GM10248 (cell line): ENCODE results near the gene RERE.

Experiments used
- CTCF ChIA-PET: fragments of 300-600 bp; sonication (Branson Sonifier 250); formaldehyde crosslinking; extraction: SDS; loops from one replicate; lab custom pipeline; 2021; ENCODE audit warnings: antibody characterized with exemption; lab: Yijun Ruan, JAX
- POLR2A ChIA-PET: fragments of 350-650 bp; sonication (Branson Sonifier 250); formaldehyde crosslinking; extraction: SDS; loops from one replicate; lab custom pipeline; 2020; ENCODE audit warnings: antibody characterized with exemption; lab: Yijun Ruan, JAX
- DNase-seq: peaks from one replicate; pipeline ENCODE4 v3.0.0; 2012; ENCODE audit errors: extremely low spot score
- TF ChIP-seq, protein P1 (sequence below): IDR thresholded peaks from 2 replicates; pipeline ENCODE4 v1.5.1; 2012; ENCODE audit warnings: mild to moderate bottlenecking, low read depth; ENCODE audit errors: extremely low read depth, missing control alignments, control extremely low read depth

RERE gene

GRCh38 chr1:8723010-8723409 is 94.4 kb downstream of the RERE start:
- TF ChIP-seq, protein P1, sequence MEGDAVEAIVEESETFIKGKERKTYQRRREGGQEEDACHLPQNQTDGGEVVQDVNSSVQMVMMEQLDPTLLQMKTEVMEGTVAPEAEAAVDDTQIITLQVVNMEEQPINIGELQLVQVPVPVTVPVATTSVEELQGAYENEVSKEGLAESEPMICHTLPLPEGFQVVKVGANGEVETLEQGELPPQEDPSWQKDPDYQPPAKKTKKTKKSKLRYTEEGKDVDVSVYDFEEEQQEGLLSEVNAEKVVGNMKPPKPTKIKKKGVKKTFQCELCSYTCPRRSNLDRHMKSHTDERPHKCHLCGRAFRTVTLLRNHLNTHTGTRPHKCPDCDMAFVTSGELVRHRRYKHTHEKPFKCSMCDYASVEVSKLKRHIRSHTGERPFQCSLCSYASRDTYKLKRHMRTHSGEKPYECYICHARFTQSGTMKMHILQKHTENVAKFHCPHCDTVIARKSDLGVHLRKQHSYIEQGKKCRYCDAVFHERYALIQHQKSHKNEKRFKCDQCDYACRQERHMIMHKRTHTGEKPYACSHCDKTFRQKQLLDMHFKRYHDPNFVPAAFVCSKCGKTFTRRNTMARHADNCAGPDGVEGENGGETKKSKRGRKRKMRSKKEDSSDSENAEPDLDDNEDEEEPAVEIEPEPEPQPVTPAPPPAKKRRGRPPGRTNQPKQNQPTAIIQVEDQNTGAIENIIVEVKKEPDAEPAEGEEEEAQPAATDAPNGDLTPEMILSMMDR = no peak
- POLR2A ChIA-PET = no interaction called here
- CTCF ChIA-PET = interaction anchor here (0.8 to 6.3 kb wide), 7 partner anchors 8 to 162 kb away, joined by 3 to 67 read pairs (median 4); no protein-coding TSS in a partner anchor

GRCh38 chr1:8722366-8722765 is 95.1 kb downstream of the RERE start:
- ChIA-PET POLR2A (no interaction called here), CTCF (interaction anchor here (0.8 to 1.4 kb wide), 2 partner anchors 16 to 126 kb away, joined by 4 to 5 read pairs; no protein-coding TSS in a partner anchor)

More at GRCh38 chr1:8723010-8723409, 94.4 kb downstream of the RERE start:
- no peak for DNase-seq

DNA sequence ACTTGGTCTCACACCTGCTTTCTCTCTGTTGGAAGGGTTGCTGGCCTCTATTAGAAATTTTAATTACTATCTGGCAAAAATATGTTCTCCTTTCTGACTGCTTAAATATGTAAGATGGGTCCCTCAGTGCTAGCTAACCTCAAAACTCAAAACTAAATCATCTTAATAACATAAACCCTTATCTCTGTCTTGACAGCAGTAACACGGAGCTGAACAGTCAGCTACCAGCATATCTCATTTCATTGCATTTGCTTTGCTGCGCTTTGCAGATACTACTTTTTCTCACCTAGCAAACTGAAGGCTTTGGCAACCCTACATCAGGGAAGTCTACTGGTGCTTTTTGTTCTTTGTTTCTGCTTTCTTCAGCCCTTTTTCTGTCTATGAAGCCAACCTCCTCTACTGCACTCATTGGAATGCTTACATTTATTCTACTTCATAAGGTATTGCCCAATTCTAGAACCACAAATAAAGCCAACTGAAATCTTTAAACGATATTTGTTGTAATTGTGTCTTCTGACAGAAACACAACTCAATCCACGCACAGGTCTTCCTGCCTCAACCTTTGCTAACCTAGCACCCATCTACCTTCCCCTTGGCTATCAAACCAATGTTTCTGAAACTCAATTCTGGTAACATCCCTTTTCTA is 95.6 kb downstream of the RERE start:
- ChIA-PET POLR2A (no interaction called here), CTCF (interaction anchor here (1.4 kb wide), 1 partner anchor 127 kb away, joined by 5 read pairs; no protein-coding TSS in a partner anchor)
- no peak for DNase-seq
- TF ChIP-seq, protein P1 = no peak

More at GRCh38 chr1:8722366-8722765, 95.1 kb downstream of the RERE start:
- TF ChIP-seq, protein P1 = no peak
- no peak for DNase-seq

DNA sequence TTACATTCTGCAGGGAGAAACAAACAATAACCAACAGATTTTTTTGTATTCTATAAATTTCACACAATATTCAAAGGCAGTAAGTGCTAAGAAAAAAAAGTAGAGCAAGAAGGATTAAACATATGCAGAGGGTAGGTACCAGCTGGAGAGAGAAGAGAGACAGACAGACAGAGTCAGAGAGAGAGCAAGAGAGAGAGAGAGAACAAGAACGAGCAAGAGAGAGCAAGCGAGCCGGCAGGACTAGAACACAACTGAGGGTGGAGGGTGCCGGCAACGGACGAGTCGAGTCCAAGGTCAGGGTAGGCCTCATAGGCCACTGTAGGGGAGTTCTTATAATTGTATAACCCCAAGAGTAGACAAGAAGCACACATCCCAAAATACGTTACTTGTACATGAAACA is 97.1 kb downstream of the RERE start:
- CTCF ChIA-PET = interaction anchor here (2.0 to 3.9 kb wide), 2 partner anchors 14 to 130 kb away, joined by 6 to 31 read pairs; no protein-coding TSS in a partner anchor
- POLR2A ChIA-PET = no interaction called here

DNA sequence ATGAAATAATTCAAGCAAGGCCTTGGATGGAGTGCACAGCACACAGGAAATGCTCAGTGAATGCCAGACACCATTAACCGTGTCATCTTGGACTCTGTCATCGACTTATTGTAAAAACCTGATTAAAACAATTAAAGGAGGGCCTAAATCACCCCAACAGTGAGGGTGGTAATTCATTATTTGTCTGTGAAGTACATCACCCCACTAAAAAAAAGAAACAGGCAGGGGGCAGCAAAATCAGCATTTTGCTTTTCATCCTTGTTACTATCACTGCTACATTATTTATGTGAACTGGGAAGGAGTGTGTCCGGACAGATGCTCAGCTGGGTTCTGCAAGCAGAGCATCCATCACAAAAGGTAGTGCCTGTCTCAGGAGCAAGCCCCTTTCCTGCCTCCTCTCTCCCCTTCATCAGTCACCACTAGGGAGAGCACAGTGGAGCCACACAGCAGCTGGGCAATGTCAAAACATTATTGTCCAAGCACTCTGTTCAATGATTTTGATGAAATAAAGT is 98.5 kb downstream of the RERE start:
- TF ChIP-seq, protein P1 = peak; percentile 37
- CTCF ChIA-PET = interaction anchor here (1.0 to 4.3 kb wide), 6 partner anchors 7 to 131 kb away, joined by 3 to 31 read pairs (median 6); no protein-coding TSS in a partner anchor

More for the DNA sequence above, 97.1 kb downstream of the RERE start:
- TF ChIP-seq, protein P1 = no peak
- no peak for DNase-seq

DNA sequence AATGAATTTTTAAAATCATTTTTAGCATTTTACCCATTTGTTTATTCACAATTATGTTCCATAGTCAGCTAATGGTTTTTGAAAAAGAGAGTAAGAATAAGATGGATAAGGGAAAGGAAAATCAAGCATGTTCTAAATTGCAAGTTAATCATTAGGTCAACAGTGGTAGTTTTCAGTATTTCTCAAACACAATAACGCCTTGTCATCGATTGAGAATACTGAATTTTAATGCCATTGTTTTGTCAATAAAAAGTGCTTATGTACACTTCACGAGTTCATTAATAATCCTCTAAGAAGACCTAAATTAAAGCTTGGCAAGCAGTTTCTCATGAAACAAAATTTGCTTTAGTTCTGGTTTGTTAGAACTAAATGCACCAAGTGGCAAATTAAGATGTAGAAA is 100.3 kb downstream of the RERE start:
- DNase-seq = no peak
- TF ChIP-seq, protein P1 = no peak
- POLR2A ChIA-PET = no interaction called here
- CTCF ChIA-PET = interaction anchor here (1.5 to 4.3 kb wide), 5 partner anchors 8 to 156 kb away, joined by 4 to 31 read pairs (median 4); no protein-coding TSS in a partner anchor

More for the DNA sequence above, 98.5 kb downstream of the RERE start:
- POLR2A ChIA-PET = no interaction called here
- DNase-seq = no peak
